GF-D8 (cell line): ENCODE measurements around the gene INTS14.
"Not testable (repeated sequence)": the region's sequence is repeated elsewhere in the genome, so short reads cannot be mapped to it uniquely, and the experiment has no call there.

ENCODE experiments used
- DNase-seq: peaks from one replicate; lab custom pipeline; 2025; lab: John Stamatoyannopoulos, UW

Gene INTS14

GRCh38 chr15:65630760-65631159, 19.8 kb upstream of the INTS14 start:
- DNase-seq: no peak

GRCh38 chr15:65629548-65629947, 18.6 kb upstream of the INTS14 start:
- no peak for DNase-seq

GRCh38 chr15:65626856-65627255, 15.9 kb upstream of the INTS14 start:
- DNase-seq: no peak

GRCh38 chr15:65623103-65623502, 12.2 kb upstream of the INTS14 start:
- no peak for DNase-seq

- DNase-seq: no peak
Observed at GRCh38 chr15:65621638-65622037, 10.7 kb upstream of the INTS14 start, which contains the start of gene SLC24A1. TSS of gene SLC24A1 (plus strand) at chr15:65621938. CDS start at chr15:65624081, 2,143 bp downstream.

GRCh38 chr15:65620833-65621232, 9.9 kb upstream of the INTS14 start:
- DNase-seq: no peak

- DNase-seq: peak; percentile 87
Observed at GRCh38 chr15:65619626-65620290, 8.8 kb upstream of the INTS14 start.

- DNase-seq: no peak
Observed at GRCh38 chr15:65618560-65619109, 7.7 kb upstream of the INTS14 start.

GRCh38 chr15:65615887-65616286, 5.0 kb upstream of the INTS14 start:
- not testable (repeated sequence) for DNase-seq

GRCh38 chr15:65612949-65613744, 2.2 kb upstream of the INTS14 start:
- peak; percentile 34 for DNase-seq

GRCh38 chr15:65612616-65612946, 1.6 kb upstream of the INTS14 start:
- no peak for DNase-seq

GRCh38 chr15:65611888-65612615, 1.1 kb upstream of the INTS14 start:
- DNase-seq: peak; percentile 37

GRCh38 chr15:65603559-65603958, 7.4 kb downstream of the INTS14 start:
- DNase-seq: no peak

GRCh38 chr15:65603134-65603533, 7.8 kb downstream of the INTS14 start:
- DNase-seq: no peak

GRCh38 chr15:65599677-65600076, 11.3 kb downstream of the INTS14 start:
- no peak for DNase-seq

- no peak for DNase-seq
Observed at GRCh38 chr15:65598468-65598867, 12.5 kb downstream of the INTS14 start.

GRCh38 chr15:65595960-65596359, 15.0 kb downstream of the INTS14 start:
- no peak for DNase-seq

GRCh38 chr15:65587094-65587493, 23.8 kb downstream of the INTS14 start:
- DNase-seq: no peak

- no peak for DNase-seq
Observed at GRCh38 chr15:65584241-65584640, 26.7 kb downstream of the INTS14 start.

GRCh38 chr15:65583701-65584100, 27.2 kb downstream of the INTS14 start:
- peak; percentile 12 for DNase-seq

GRCh38 chr15:65580287-65580686, 30.6 kb downstream of the INTS14 start:
- no peak for DNase-seq

- no peak for DNase-seq
Observed at GRCh38 chr15:65579762-65580161, 31.2 kb downstream of the INTS14 start.
